SHP77 (cell line): Measurements from ENCODE around the gene CDK17.

ENCODE experiments used
- DNase-seq, 2 experiments: peaks; one replicate each; lab custom pipeline; 2025; lab: John Stamatoyannopoulos, UW

Gene CDK17

DNA sequence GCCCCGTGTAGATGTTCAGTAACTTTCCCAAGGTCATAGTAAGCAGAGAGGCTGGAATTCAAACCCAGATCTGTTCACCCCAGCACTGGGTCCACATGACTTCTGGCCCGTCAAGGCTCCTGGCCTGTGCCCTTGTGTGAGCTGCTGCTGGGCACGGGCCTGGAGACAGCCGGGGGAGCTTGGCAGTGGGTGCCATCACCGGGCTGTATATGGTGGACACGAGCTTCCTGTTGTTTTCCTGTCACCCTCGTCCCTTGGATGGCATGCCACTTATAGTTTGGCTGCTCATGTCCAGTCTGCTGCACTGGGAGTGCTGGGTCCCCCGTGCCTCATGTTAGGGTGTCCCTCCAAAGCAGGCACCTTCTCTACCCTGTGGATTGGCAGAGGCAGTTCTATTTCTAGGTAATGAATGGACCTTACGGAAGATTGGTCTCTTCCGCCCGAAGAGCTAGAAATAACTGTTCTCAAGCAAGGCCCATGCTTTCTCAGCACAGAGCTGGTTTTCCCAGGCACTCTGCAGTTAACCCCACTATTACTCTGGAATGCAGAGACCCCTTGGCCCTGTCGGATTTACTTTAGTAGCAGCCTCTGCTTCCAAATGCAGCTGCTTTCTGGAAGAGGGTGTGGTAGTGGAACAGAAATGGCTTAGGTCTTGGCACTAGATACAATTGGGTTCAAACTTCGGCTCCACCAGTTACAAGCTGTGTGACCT, 161.7 kb downstream of the CDK17 start:
- no peak for DNase-seq

DNA sequence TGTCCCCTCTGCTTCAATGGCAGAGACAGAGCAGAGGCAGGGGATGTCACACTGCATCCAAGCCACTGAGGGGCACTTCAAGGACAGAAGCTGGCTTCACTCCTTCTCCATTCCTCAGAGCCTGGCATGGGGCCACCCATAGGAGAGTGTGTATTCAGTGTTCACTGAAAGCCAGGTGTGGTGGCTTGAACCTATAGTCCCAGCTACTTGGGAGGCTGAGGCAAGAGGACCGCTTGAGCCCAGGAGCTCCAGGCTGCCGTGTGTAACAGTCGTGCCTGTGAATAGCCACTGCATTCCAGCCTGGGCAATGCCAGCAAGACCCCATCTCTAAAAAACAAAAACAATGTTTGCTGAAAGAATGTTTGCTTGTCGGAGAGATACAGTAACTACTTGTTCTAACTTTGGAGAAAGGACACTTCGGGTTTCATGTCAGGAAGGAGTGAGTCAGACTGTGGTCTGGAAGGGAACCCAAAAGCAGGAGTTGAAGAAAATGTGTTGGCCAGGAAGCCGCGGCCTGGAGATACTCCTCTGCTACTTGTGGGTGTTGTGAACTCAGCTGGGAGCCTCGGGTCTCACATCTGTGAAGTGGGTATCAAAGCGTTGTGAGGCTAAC, 162.7 kb downstream of the CDK17 start:
- peak in 1 of 2 experiments; percentile 19 for DNase-seq

- no peak for DNase-seq
Measured at GRCh38 chr12:96237035-96237434, 163.2 kb downstream of the CDK17 start.

DNA sequence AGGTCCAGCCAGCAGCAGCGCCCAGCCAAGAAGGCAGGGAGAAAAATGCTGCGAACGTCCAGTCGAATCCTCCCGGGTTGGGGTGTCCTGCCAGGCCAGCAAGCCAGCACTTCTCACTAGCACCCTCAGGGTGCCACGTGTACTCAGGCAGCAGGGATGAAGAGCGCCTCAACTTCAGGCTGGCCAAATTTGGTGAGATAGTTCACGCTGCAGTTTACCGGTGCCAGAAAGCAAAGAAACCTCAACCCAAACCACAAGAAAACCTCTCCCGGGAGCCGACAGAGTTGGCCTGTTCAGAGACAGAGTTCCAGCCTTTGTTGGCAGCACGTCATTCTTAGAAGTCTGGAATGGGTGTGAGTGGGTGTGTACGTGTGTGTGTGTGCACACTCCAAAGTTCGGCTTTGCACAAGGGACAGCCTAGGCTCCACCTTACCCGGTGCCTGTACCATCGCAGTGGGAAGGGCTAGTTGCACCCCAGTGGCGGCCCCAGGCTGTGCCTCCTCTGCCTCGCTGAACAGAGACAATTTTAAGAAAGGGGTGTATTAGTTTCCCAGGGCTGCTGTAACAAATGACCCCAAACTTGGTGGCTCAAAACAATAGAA, 163.9 kb downstream of the CDK17 start:
- DNase-seq = no peak

DNA sequence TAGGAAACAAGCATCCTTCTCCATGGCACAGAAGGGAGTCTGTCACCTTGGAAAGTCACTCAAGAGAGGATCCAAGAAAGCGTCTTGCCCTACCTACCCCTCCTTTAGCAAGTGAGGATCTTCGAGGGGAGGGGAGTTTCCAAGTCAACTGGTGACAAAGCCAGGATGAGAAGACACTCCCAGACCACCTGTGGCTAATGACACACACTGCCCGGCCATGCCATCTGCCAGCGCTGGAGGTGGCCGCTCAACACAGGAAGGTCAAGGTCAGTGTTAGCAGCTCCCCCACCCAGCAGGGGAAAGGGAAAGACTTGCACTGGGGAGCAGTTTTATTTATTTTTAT, 164.8 kb downstream of the CDK17 start:
- DNase-seq = no peak

DNA sequence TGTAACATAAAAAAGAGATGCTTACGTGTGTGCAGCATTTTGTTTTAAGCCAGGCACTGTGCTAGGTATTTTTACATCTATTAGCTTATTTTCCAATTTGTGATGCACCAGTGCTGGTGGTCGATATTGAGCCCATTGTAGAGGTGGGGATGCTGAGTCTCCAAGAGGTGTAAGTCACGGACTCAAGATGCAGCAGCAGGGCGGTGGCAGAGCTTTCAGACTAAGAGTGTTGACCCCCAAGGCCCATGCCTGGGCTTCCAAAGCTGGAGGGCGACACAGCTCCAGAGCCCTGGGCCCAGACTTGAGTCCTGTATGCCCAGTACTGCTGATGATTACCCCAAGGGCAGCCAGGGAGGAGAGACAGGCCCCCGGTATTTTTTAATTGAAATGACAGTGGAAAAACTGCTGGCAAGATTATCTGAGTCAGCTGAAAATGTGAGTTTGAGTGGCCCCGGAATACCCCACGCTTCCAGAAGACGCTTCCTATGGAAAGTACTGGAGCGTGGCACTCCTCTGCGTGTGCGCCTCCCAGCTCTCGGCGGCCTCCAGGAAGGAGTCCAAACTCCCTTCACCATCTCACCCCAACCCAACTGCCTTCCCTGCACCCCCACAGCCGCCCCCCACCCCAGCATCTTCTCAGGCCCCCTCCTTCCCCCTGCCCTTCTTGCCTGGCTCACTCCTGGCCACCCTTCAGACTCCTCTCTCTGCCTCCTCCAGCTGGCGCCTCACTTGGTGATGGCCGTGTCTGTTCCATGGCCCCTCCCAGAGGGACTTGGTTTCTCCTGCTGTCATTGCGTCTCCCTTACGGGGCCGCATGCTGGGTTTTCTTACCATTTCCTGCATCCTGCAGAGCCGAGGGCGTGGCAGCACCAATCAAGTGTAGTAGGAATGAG, 165.4 kb downstream of the CDK17 start:
- DNase-seq = no peak

- no peak for DNase-seq
Measured at GRCh38 chr12:96233939-96234461, 166.2 kb downstream of the CDK17 start.

GRCh38 chr12:96233168-96233567, 167.1 kb downstream of the CDK17 start:
- no peak for DNase-seq

DNA sequence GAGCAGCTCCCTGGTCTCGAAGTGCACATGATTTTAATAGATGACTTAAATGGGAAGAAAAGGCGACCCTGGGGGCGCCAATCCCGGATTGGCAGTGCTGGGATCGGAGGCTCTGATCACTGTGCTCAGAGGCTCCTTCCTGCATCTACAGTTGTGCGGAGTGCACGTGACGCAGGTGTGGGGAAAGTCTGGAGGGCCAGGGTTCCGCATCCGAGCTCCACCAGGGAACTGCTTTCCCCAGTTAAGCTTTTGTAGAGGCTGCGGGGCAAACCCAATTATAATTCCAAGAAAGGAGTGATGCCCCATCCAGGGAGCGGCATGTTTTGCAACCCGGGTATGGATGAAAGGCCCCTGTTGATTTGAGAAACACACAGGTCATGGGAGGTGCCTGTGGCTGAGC, 169.6 kb downstream of the CDK17 start:
- DNase-seq = no peak

GRCh38 chr12:96228566-96229248, 171.5 kb downstream of the CDK17 start:
- no peak for DNase-seq
